Activated naive CD8-positive, alpha-beta T cell treated with anti-CD3 and anti-CD28 coated beads for 36 hours (primary cell): ENCODE results near the gene RHOB. TPM values are rescaled to one million over a fixed set of nuclear protein-coding genes. Genes with fewer than 3 reads are reported as not detected.
"Not testable (repeated sequence)": the region's sequence is repeated elsewhere in the genome, so short reads cannot be mapped to it uniquely, and the experiment has no call there.

Experiments used
- DNase-seq: peaks from one replicate; pipeline ENCODE4 v3.0.0; 2021
- H3K27ac Mint-ChIP-seq: one replicate; pipeline ENCODE4 v1.8.0; 2022; ENCODE audit warnings: mild to moderate bottlenecking, moderate library complexity, mixed read lengths
- H3K27me3 Mint-ChIP-seq: one replicate; pipeline ENCODE4 v1.8.0; 2022; ENCODE audit warnings: mild to moderate bottlenecking, mixed read lengths
- H3K36me3 Mint-ChIP-seq: one replicate; pipeline ENCODE4 v1.8.0; 2021; ENCODE audit warnings: mild to moderate bottlenecking, mixed read lengths
- H3K4me1 Mint-ChIP-seq: one replicate; pipeline ENCODE4 v1.8.0; 2021; ENCODE audit warnings: mixed read lengths
- H3K4me3 Mint-ChIP-seq: one replicate; pipeline ENCODE4 v1.8.0; 2022; ENCODE audit warnings: mild to moderate bottlenecking, moderate library complexity, mixed read lengths
- H3K9me3 Mint-ChIP-seq: one replicate; pipeline ENCODE4 v1.8.0; 2022; ENCODE audit warnings: mixed read lengths
- total RNA-seq, 2 experiments: library from RNA; stranded (reverse); gene quantifications; one replicate each; pipeline ENCODE4 v1.2.3, GENCODE V29; 2021

RHOB gene
- total RNA-seq, 2 experiments from 2014 or later = 13.4 to 13.7 TPM

DNA sequence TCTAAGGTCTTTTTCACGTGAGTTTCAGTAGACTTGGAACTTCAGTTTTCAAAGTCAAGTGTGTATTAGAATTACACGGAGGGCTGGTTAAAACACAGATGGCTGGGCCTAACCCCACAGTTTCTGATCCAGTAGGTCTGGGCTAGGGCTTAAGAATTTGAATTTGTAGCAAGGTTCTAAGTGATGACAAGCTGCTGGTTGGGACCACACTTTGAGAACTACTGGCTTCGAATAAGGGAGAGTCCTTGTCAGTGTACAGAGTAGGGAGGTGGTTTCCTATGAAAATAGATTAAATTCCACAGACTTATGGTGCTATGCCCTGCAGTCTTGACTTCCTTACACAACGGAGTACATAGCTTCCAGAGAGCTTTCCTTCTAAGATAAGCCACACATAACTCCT lies 4.5 kb downstream of the RHOB start:
- Mint-ChIP-seq H3K9me3 (no peaks in the 10 kb centered on the region), H3K4me3 (no peak overlapping the region), H3K27ac (no peak overlapping the region), H3K36me3 (no peaks in the 10 kb centered on the region), H3K4me1 (peaks cover 4% of the 10 kb centered on the region), H3K27me3 (peaks cover 32% of the 10 kb centered on the region)
- DNase-seq = no peak

DNA sequence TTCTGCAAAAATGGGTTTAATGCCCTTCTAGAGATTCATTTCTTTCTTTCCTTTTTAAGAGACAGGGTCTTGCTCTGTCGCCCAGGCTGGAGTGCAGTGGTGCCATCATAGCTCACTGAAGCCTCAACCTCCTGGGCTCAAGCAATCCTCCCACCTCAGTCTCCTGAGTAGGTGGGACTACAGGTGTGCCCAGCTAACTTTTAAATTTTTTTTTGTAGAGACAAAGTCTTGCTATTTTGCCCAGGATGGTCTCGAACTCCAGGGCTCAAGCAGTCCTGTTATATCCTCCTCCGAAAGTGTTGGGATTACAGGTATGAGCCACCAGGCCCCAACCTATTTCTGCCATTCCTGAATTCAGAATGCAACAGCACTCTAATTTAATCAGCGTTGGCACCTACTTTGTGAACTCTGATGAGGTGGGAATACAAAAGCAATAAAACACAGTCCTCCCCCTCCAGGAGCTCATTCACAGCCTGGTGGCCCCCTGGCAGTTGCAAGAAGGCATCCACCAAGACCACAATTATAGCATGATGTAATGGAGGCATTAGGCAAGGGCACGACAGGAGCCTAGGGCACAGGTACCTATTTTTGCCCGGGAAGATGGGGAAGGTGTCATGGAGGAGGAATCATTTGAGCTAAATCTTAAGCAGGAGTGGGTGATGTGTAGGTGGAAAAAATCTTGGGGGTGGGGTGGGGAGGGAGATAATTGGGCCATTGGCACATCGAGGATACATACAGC lies 5.1 kb downstream of the RHOB start:
- Mint-ChIP-seq H3K9me3 (no peaks in the 10 kb centered on the region), H3K27me3 (peaks cover 34% of the 10 kb centered on the region), H3K36me3 (no peaks in the 10 kb centered on the region), H3K4me1 (peaks cover 8% of the 10 kb centered on the region), H3K27ac (no peak overlapping the region), H3K4me3 (no peak overlapping the region)
- no peak for DNase-seq

GRCh38 chr2:20452551-20452950 lies 5.7 kb downstream of the RHOB start:
- no peaks in the 10 kb centered on the region for H3K36me3 Mint-ChIP-seq
- peaks cover 40% of the 10 kb centered on the region for H3K27me3 Mint-ChIP-seq
- no peaks in the 10 kb centered on the region for H3K9me3 Mint-ChIP-seq
- H3K4me3 Mint-ChIP-seq = no peak overlapping the region
- H3K4me1 Mint-ChIP-seq = peaks cover 13% of the 10 kb centered on the region
- DNase-seq = no peak
- H3K27ac Mint-ChIP-seq = no peak overlapping the region

DNA sequence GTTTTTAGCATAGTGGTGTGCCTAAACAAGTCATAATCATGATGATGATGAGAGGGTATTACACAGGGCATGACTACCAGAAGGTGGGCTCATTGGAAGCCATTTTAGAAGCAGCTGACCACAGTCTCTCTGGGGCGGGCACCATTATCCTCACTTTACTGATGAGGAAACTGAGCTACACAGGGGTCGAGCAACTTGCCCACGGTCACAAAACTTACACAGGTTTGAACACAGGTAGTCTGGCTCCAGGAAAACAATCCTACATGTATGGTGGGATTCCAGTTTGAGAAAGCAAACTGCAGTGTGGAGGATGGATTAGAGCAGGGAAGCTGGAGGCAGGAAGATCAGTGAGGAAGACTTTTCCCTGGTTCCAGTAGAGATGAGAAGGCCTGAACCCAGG lies 6.2 kb downstream of the RHOB start:
- Mint-ChIP-seq H3K4me1 (peaks cover 11% of the 10 kb centered on the region), H3K4me3 (no peak overlapping the region), H3K27ac (no peak overlapping the region), H3K27me3 (peaks cover 45% of the 10 kb centered on the region), H3K9me3 (no peaks in the 10 kb centered on the region), H3K36me3 (no peaks in the 10 kb centered on the region)
- no peak for DNase-seq

DNA sequence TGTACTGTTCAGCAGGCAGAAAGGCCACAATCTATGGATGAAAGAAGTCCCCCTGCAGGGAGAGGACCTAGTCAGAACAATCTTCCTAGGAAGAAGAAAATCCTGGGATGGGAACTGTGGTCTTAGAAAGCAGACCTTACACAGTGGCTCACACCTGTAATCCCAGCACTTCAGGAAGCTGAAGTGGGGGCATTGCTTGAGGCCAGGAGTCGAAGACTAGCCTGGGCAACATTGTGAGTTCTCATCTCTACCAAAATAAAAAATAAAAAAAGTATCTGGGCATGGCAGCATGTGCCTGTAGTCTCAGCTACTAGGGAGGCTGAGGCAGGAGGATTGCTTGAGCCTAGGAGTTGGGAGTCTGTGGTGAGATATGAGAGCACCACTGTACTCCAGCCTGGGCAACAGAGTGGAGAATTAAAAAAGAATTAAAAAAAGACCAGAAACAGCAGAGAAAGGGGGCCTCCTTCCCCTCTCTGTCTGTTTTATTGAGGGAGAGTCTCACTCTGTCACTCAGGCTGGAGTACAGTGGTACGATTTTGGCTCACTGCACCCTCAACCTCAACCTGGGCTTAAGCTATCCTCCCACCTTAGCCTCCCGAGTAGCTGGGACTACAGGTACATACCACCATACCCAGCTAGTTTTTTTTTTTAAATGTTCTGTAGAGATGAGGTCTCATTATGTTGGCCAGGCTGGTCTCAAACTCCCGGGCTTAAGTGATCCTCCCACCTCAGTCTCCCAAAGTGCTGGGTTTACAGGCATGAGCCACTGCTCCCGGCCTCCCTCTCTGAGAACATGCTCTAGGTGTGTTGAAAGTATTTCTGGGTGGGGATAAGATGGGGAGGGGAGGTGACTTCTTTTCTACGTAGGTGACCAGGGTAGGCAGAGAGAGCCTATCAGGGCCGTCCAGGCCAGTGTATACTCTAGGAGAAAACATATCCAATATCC lies 7.4 kb downstream of the RHOB start:
- Mint-ChIP-seq H3K9me3 (no peaks in the 10 kb centered on the region), H3K27me3 (peaks cover 40% of the 10 kb centered on the region), H3K4me3 (no peak overlapping the region), H3K27ac (no peak overlapping the region), H3K4me1 (peaks cover 9% of the 10 kb centered on the region), H3K36me3 (no peaks in the 10 kb centered on the region)
- DNase-seq = no peak

DNA sequence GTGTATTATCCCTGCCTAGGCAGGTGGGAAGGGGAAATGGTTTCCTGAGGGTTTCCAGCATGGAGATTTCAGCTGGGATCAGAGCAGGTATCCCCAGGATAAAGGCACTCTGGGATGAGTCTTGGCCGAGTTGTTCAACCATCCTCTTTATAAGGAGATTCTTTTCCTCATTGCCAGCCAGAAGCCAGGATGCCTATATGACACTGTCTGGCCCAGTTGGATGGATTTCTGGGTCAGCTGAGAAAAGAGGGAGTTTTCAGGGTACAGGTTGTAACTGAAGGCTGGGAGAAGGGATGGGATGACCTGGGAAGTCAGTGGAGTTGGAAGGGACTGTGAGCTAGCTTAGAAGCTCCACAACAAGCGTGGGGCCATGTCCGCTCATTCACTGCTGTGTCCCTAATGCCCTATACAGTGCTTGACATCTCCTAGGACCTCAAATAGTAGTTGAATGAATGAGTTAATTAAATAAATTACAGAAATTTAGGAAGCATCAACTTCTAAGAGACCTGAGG lies 8.3 kb downstream of the RHOB start:
- Mint-ChIP-seq H3K9me3 (no peaks in the 10 kb centered on the region), H3K4me3 (no peak overlapping the region), H3K36me3 (no peaks in the 10 kb centered on the region), H3K4me1 (peaks cover 9% of the 10 kb centered on the region), H3K27ac (no peak overlapping the region), H3K27me3 (peaks cover 41% of the 10 kb centered on the region)
- no peak for DNase-seq

GRCh38 chr2:20456116-20456571 lies 9.3 kb downstream of the RHOB start:
- Mint-ChIP-seq H3K4me3 (no peak overlapping the region), H3K27ac (no peak overlapping the region), H3K36me3 (no peaks in the 10 kb centered on the region), H3K27me3 (peaks cover 50% of the 10 kb centered on the region), H3K9me3 (peaks cover under 1% of the 10 kb centered on the region), H3K4me1 (peaks cover 9% of the 10 kb centered on the region)
- DNase-seq = no peak

GRCh38 chr2:20456636-20457426 lies 10.0 kb downstream of the RHOB start:
- H3K36me3 Mint-ChIP-seq = no peaks in the 10 kb centered on the region
- H3K4me3 Mint-ChIP-seq = no peak overlapping the region
- peaks cover 2% of the 10 kb centered on the region for H3K9me3 Mint-ChIP-seq
- H3K4me1 Mint-ChIP-seq = peaks cover 9% of the 10 kb centered on the region
- peaks cover 57% of the 10 kb centered on the region for H3K27me3 Mint-ChIP-seq
- peak; percentile 36 for DNase-seq
- H3K27ac Mint-ChIP-seq = peak overlapping the region; percentile 79

GRCh38 chr2:20457661-20458630 lies 11.1 kb downstream of the RHOB start:
- no peak for DNase-seq
- Mint-ChIP-seq H3K36me3 (no peaks in the 10 kb centered on the region), H3K9me3 (peaks cover 2% of the 10 kb centered on the region), H3K27ac (peak overlapping the region; percentile 79), H3K4me1 (peaks cover 9% of the 10 kb centered on the region), H3K27me3 (peaks cover 60% of the 10 kb centered on the region), H3K4me3 (no peak overlapping the region)

- H3K27me3 Mint-ChIP-seq = peaks cover 54% of the 10 kb centered on the region
Measured at GRCh38 chr2:20458737-20459484, 12.0 kb downstream of the RHOB start.

DNA sequence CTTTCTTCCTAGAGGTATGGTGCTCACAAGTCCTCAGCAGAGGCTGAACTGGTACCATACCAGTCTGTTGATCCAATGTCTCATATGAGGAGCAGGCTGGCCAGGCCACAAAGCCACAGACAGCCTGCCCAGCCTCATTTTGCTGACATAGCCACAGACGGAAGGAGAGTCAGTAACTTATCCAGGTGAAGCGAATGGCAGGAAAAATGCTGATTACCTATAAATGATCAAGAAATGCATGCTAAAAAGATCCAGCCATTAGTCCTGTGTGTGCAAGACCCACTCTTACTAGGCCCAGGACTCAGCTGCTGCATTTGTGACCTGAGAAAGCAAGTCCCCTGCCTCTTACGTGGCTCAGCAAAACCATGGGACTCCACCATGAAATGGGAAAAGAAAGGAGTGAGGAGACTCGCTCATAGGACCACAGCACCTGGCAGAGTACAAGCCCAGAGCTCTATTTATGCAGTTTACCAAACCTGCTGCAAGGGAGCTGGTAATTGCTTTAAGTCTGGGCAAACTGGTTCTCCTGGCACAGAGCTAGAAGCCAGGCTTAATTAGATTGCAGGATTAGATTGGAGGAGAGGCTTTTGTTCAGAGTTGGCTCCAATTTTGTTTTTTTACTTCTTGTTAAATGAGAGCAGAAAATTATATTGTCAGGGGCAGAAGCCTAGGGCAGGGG lies 19.0 kb downstream of the RHOB start:
- Mint-ChIP-seq H3K4me3 (no peak overlapping the region), H3K36me3 (no peaks in the 10 kb centered on the region), H3K27me3 (peaks cover 17% of the 10 kb centered on the region), H3K4me1 (no peaks in the 10 kb centered on the region), H3K27ac (no peak overlapping the region), H3K9me3 (peaks cover 2% of the 10 kb centered on the region)
- no peak for DNase-seq

More at GRCh38 chr2:20458737-20459484, 12.0 kb downstream of the RHOB start:
- H3K9me3 Mint-ChIP-seq, H3K4me1 Mint-ChIP-seq, H3K36me3 Mint-ChIP-seq, DNase-seq, H3K27ac Mint-ChIP-seq, H3K4me3 Mint-ChIP-seq: not testable (repeated sequence)

- no peaks in the 10 kb centered on the region for H3K4me1 Mint-ChIP-seq
- H3K27me3 Mint-ChIP-seq = no peaks in the 10 kb centered on the region
- no peaks in the 10 kb centered on the region for H3K36me3 Mint-ChIP-seq
- H3K9me3 Mint-ChIP-seq = no peaks in the 10 kb centered on the region
- H3K4me3 Mint-ChIP-seq = no peak overlapping the region
- DNase-seq = no peak
- H3K27ac Mint-ChIP-seq = no peak overlapping the region
Measured at GRCh38 chr2:20467789-20468548, 21.1 kb downstream of the RHOB start.
